ENCODE results near the gene GLMN. TPM values are rescaled to one million over a fixed set of nuclear protein-coding genes. Genes with fewer than 3 reads are reported as not detected.

The GLMN gene
- total RNA-seq, 1 experiment from 2014 or later, result 23.6 TPM

- Mint-ChIP-seq H3K4me1 (no peaks in the 10 kb centered on the region), H3K27ac (no peak overlapping the region), H3K27me3 (ENCODE audit: low read depth) (no peaks in the 10 kb centered on the region), H3K36me3 (ENCODE audit: insufficient read depth in 1 of 3, low read depth in 3 of 3) (no peaks in the 10 kb centered on the region), H3K9me3 (no peaks in the 10 kb centered on the region), H3K4me3 (no peak overlapping the region)
- Histone ChIP-seq H3K23me2 (ENCODE audit: insufficient read length, low read depth, low read length, poor library complexity, severe bottlenecking) (no peaks in the 10 kb centered on the region), H4K8ac (replicated peaks; ENCODE audit: insufficient read length, low read depth, low read length) (no peak overlapping the region), H3K18ac (ENCODE audit: insufficient read length, low read depth, low read length) (no peak overlapping the region), H2BK5ac (ENCODE audit: insufficient read length, low read length) (no peak overlapping the region), H3K14ac (ENCODE audit: insufficient read depth, low read length) (no peak overlapping the region), H3K79me2 (ENCODE audit: insufficient read depth, low read length) (no peaks in the 10 kb centered on the region), H2BK12ac (ENCODE audit: insufficient read length, low read depth, low read length) (no peak overlapping the region), H2BK15ac (ENCODE audit: low read depth, low read length) (no peak overlapping the region), H4K91ac (ENCODE audit: insufficient read length, low read depth, low read length) (no peak overlapping the region), H3K4me1 (ENCODE audit: insufficient read depth, low read length) (no peaks in the 10 kb centered on the region), H3K9ac (ENCODE audit: extremely low read depth, insufficient read length, low read length) (no peak overlapping the region), H2AK5ac (ENCODE audit: insufficient read length, low read length) (no peak overlapping the region), H4K5ac (ENCODE audit: insufficient read length, low read depth, low read length) (no peak overlapping the region), H3K27ac (ENCODE audit: insufficient read length, low read depth, low read length) (no peak overlapping the region), H2AFZ (ENCODE audit: low read length) (no peak overlapping the region), H3T11ph (ENCODE audit: low read length) (no peak overlapping the region), H3K9me3 (ENCODE audit: control insufficient read depth, low read depth, low read length) (no peaks in the 10 kb centered on the region), H4K20me1 (ENCODE audit: control insufficient read depth, insufficient read depth, insufficient read length) (no peaks in the 10 kb centered on the region), H2BK120ac (ENCODE audit: low read depth, low read length, poor library complexity, severe bottlenecking) (no peak overlapping the region), H3K79me1 (ENCODE audit: insufficient read depth, low read depth, low read length, poor library complexity, severe bottlenecking) (no peaks in the 10 kb centered on the region), H3K27me3 (ENCODE audit: insufficient read depth, low read length) (no peaks in the 10 kb centered on the region), H3K23ac (ENCODE audit: insufficient read length, low read depth, low read length) (no peak overlapping the region), H2BK20ac (ENCODE audit: low read depth, low read length, poor library complexity, severe bottlenecking) (no peak overlapping the region), H3K4ac (ENCODE audit: low read depth, low read length) (no peak overlapping the region), H3K4me2 (ENCODE audit: insufficient read depth, insufficient read length, low read length) (no peak overlapping the region), H3K56ac (ENCODE audit: insufficient read length, low read depth, low read length) (no peak overlapping the region)
- no CpG with 5 or more reads among the region's 2 CpGs for WGBS (ENCODE audit: extremely low coverage, insufficient read length, low lambda C conversion rate)
- no peak for DNase-seq
- TF ChIP-seq CTCF (conservative IDR thresholded peaks at IDR 0.05), result no peak
Measured at GRCh38 chr1:92240034-92240433, 58.8 kb downstream of the GLMN start.
